WTC11 (cell line): ENCODE data around the gene EXOSC6. TPM values are rescaled to one million over a fixed set of nuclear protein-coding genes. Genes with fewer than 3 reads are reported as not detected.

Experiments used
- ATAC-seq: fragments of 200-7000 bp; cut with Tn5 transposase; 2 replicates; pipeline ENCODE4 v1.10.0; 2021; ENCODE audit warnings: mild to moderate bottlenecking, moderate library complexity
- CTCF ChIA-PET: fragments of 300-600 bp; sonication (Branson Sonifier 250); formaldehyde crosslinking; loops from one replicate; lab custom pipeline; 2021; ENCODE audit warnings: antibody characterized with exemption; lab: Charles Lee
- POLR2A ChIA-PET: fragments of 350-600 bp; sonication (Branson Sonifier 250); formaldehyde crosslinking; loops from one replicate; lab custom pipeline; 2021; ENCODE audit warnings: antibody characterized with exemption; lab: Charles Lee
- DNase-seq: peaks from one replicate; pipeline ENCODE4 v3.0.0; 2021; ENCODE audit warnings: low spot score
- H3K27ac Mint-ChIP-seq: 2 replicates; pipeline ENCODE4 v1.8.0; 2021; ENCODE audit warnings: mixed read lengths
- H3K27me3 Mint-ChIP-seq: 2 replicates; pipeline ENCODE4 v1.8.0; 2021; ENCODE audit warnings: low read depth, mild to moderate bottlenecking, moderate library complexity, mixed read lengths
- H3K36me3 Mint-ChIP-seq: 2 replicates; pipeline ENCODE4 v1.8.0; 2021; ENCODE audit warnings: mixed read lengths
- H3K4me1 Mint-ChIP-seq: 2 replicates; pipeline ENCODE4 v1.8.0; 2022; ENCODE audit warnings: mixed read lengths
- H3K4me3 Mint-ChIP-seq: 2 replicates; pipeline ENCODE4 v1.8.0; 2021; ENCODE audit warnings: mild to moderate bottlenecking, moderate library complexity, mixed read lengths
- H3K9me3 Mint-ChIP-seq: 2 replicates; pipeline ENCODE4 v1.8.0; 2021; ENCODE audit warnings: mixed read lengths
- ARID4B ChIP-seq: sonication (generic); formaldehyde crosslinking; IDR thresholded peaks from 2 replicates; pipeline ENCODE4 v1.8.0; 2023; ENCODE audit warnings: missing genetic modification reagents, mild to moderate bottlenecking, borderline replicate concordance
- ATF1 ChIP-seq: sonication (generic); formaldehyde crosslinking; IDR thresholded peaks from 2 replicates; pipeline ENCODE4 v1.8.1; 2023; ENCODE audit warnings: mild to moderate bottlenecking, moderate library complexity, missing genetic modification reagents
- E2F5 ChIP-seq: sonication (generic); formaldehyde crosslinking; IDR thresholded peaks from 2 replicates; pipeline ENCODE4 v1.8.1; 2022; ENCODE audit warnings: mild to moderate bottlenecking, moderate library complexity, missing genetic modification reagents
- EMX1 ChIP-seq: fragments of 250-450 bp; sonication (Bioruptor Pico); IDR thresholded peaks from 2 replicates; pipeline ENCODE4 v1.8.0; 2021; ENCODE audit warnings: mild to moderate bottlenecking
- HMGA2 ChIP-seq: fragments of 250-450 bp; sonication (Bioruptor Pico); IDR thresholded peaks from 2 replicates; pipeline ENCODE4 v1.4.0; 2021; ENCODE audit warnings: mild to moderate bottlenecking, moderate library complexity
- MYBL2 ChIP-seq: sonication (generic); formaldehyde crosslinking; IDR thresholded peaks from 2 replicates; pipeline ENCODE4 v1.8.1; 2023; ENCODE audit warnings: mild to moderate bottlenecking, moderate library complexity, missing genetic modification reagents
- NFATC4 ChIP-seq: fragments of 250-450 bp; sonication (Bioruptor Pico); IDR thresholded peaks from 2 replicates; pipeline ENCODE4 v1.9.0; 2021; ENCODE audit warnings: mild to moderate bottlenecking
- RORB ChIP-seq: fragments of 250-450 bp; sonication (Bioruptor Pico); IDR thresholded peaks from 2 replicates; pipeline ENCODE4 v1.9.0; 2021; ENCODE audit warnings: mild to moderate bottlenecking
- SOX15 ChIP-seq: fragments of 250-450 bp; sonication (Bioruptor Pico); IDR thresholded peaks from 2 replicates; pipeline ENCODE4 v1.9.0; 2021; ENCODE audit warnings: mild to moderate bottlenecking
- TCF7 ChIP-seq: sonication (generic); formaldehyde crosslinking; IDR thresholded peaks from 2 replicates; pipeline ENCODE4 v1.8.0; 2022; ENCODE audit warnings: mild to moderate bottlenecking, low read depth, missing genetic modification reagents, moderate library complexity
- USF1 ChIP-seq: sonication (generic); formaldehyde crosslinking; IDR thresholded peaks from 2 replicates; pipeline ENCODE4 v1.8.0; 2022; ENCODE audit warnings: mild to moderate bottlenecking, missing genetic modification reagents
- ZNF121 ChIP-seq: sonication (generic); formaldehyde crosslinking; IDR thresholded peaks from 2 replicates; pipeline ENCODE4 v1.8.0; 2023; ENCODE audit warnings: missing genetic modification reagents
- ZNF396 ChIP-seq: fragments of 250-450 bp; sonication (Bioruptor Pico); IDR thresholded peaks from 2 replicates; pipeline ENCODE4 v1.8.0; 2021; ENCODE audit warnings: mild to moderate bottlenecking, moderate library complexity, borderline replicate concordance
- total RNA-seq: library from RNA; stranded (reverse); gene quantifications from 3 replicates; pipeline ENCODE4 v1.2.3, GENCODE V29; 2021
- TF ChIP-seq, protein P1 (sequence below): sonication (generic); formaldehyde crosslinking; IDR thresholded peaks from 2 replicates; pipeline ENCODE4 v1.8.0; 2022; ENCODE audit warnings: mild to moderate bottlenecking, missing genetic modification reagents
- TF ChIP-seq, protein P2 (sequence below): sonication (generic); formaldehyde crosslinking; IDR thresholded peaks from 2 replicates; pipeline ENCODE4 v1.8.0; 2022; ENCODE audit warnings: missing genetic modification reagents
- TF ChIP-seq, protein P3 (sequence below): sonication (generic); formaldehyde crosslinking; IDR thresholded peaks from 2 replicates; pipeline ENCODE4 v1.8.0; 2023; ENCODE audit warnings: missing genetic modification reagents

EXOSC6 gene
- total RNA-seq, 1 experiment from 2014 or later: 27.3 TPM

- peak overlapping the region; percentile 49; the same call in 1 of the 2 replicates for H3K27ac Mint-ChIP-seq
- no peak for DNase-seq
- H3K9me3 Mint-ChIP-seq: peaks cover 4% of the 10 kb centered on the region
- no peaks in the 10 kb centered on the region for H3K27me3 Mint-ChIP-seq
- ATAC-seq: no peak
- H3K4me3 Mint-ChIP-seq: no peak overlapping the region
- peaks cover 6% of the 10 kb centered on the region; the same call in 1 of the 2 replicates for H3K4me1 Mint-ChIP-seq
- POLR2A ChIA-PET: no interaction called here
- peaks cover 2% of the 10 kb centered on the region; the same call in 1 of the 2 replicates for H3K36me3 Mint-ChIP-seq
- CTCF ChIA-PET: no interaction called here
- TF ChIP-seq ZNF121: no peak
- TF ChIP-seq MYBL2 (CRISPR knock-in tag): no peak
- no peak for TF ChIP-seq NFATC4 (CRISPR knock-in tag)
- no peak for TF ChIP-seq ZNF396 (CRISPR knock-in tag)
- TF ChIP-seq RORB (CRISPR knock-in tag): no peak
- TF ChIP-seq, protein P1, sequence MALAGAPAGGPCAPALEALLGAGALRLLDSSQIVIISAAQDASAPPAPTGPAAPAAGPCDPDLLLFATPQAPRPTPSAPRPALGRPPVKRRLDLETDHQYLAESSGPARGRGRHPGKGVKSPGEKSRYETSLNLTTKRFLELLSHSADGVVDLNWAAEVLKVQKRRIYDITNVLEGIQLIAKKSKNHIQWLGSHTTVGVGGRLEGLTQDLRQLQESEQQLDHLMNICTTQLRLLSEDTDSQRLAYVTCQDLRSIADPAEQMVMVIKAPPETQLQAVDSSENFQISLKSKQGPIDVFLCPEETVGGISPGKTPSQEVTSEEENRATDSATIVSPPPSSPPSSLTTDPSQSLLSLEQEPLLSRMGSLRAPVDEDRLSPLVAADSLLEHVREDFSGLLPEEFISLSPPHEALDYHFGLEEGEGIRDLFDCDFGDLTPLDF (CRISPR knock-in tag): no peak
- no peak for TF ChIP-seq SOX15
- no peak for TF ChIP-seq TCF7 (CRISPR knock-in tag)
- no peak for TF ChIP-seq USF1 (CRISPR knock-in tag)
- no peak for TF ChIP-seq HMGA2 (CRISPR knock-in tag)
- no peak for TF ChIP-seq ARID4B
- TF ChIP-seq ATF1 (CRISPR knock-in tag): no peak
- TF ChIP-seq EMX1 (CRISPR knock-in tag): no peak
- TF ChIP-seq, protein P2, sequence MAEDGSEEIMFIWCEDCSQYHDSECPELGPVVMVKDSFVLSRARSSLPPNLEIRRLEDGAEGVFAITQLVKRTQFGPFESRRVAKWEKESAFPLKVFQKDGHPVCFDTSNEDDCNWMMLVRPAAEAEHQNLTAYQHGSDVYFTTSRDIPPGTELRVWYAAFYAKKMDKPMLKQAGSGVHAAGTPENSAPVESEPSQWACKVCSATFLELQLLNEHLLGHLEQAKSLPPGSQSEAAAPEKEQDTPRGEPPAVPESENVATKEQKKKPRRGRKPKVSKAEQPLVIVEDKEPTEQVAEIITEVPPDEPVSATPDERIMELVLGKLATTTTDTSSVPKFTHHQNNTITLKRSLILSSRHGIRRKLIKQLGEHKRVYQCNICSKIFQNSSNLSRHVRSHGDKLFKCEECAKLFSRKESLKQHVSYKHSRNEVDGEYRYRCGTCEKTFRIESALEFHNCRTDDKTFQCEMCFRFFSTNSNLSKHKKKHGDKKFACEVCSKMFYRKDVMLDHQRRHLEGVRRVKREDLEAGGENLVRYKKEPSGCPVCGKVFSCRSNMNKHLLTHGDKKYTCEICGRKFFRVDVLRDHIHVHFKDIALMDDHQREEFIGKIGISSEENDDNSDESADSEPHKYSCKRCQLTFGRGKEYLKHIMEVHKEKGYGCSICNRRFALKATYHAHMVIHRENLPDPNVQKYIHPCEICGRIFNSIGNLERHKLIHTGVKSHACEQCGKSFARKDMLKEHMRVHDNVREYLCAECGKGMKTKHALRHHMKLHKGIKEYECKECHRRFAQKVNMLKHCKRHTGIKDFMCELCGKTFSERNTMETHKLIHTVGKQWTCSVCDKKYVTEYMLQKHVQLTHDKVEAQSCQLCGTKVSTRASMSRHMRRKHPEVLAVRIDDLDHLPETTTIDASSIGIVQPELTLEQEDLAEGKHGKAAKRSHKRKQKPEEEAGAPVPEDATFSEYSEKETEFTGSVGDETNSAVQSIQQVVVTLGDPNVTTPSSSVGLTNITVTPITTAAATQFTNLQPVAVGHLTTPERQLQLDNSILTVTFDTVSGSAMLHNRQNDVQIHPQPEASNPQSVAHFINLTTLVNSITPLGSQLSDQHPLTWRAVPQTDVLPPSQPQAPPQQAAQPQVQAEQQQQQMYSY (CRISPR knock-in tag): no peak
- no peak for TF ChIP-seq E2F5 (CRISPR knock-in tag)
- TF ChIP-seq, protein P3, sequence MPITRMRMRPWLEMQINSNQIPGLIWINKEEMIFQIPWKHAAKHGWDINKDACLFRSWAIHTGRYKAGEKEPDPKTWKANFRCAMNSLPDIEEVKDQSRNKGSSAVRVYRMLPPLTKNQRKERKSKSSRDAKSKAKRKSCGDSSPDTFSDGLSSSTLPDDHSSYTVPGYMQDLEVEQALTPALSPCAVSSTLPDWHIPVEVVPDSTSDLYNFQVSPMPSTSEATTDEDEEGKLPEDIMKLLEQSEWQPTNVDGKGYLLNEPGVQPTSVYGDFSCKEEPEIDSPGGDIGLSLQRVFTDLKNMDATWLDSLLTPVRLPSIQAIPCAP (CRISPR knock-in tag): no peak
Observed at GRCh38 chr16:70290949-70291519, 39.3 kb upstream of the EXOSC6 start.
